HG03060 (cell line): Measurements from ENCODE around the gene OMP.

Source experiments
- ATAC-seq: cut with Tn5 transposase; IDR thresholded peaks from one replicate; pipeline ENCODE4 v1.9.1; 2021; ENCODE audit warnings: low read depth, moderate number of reproducible peaks; ENCODE audit not compliant: unreplicated experiment

Gene OMP

DNA sequence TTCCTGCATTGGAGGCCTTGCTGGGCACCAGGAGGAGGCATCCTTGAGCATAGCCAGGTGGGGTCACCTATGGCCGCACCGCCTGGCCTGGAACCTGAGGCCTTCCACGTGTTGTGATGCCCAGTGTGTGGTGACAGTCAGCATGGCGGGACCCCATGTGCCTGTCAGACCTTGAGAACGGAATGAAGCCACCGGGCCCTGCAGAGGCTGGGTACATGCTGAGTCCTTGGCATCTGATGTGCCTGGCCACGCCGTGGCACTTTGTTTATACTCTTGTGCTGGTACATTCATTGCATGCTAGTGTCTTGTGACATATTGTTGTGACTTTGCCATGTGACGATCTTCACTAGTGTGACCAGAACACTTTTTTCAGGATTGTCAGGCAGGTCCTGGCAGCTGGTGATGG, 16.9 kb downstream of the OMP start:
- no peak for ATAC-seq

DNA sequence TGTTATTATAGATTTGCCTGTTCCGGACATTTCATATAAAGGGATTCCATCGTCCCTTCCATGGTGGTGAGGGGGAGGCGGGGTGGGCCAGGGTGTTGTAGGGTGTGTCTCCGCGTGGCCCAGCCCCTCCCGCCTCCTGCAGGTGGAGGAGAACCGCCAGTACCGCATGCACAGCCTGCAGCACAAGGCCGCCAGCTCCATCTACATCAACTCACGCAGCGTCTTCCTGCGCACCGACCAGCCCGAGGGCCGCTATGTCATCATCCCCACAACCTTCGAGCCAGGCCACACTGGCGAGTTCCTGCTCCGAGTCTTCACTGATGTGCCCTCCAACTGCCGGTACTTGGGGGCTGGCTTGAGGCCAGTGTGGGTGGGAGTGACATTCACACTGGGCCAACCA, 17.9 kb downstream of the OMP start:
- ATAC-seq = no peak

DNA sequence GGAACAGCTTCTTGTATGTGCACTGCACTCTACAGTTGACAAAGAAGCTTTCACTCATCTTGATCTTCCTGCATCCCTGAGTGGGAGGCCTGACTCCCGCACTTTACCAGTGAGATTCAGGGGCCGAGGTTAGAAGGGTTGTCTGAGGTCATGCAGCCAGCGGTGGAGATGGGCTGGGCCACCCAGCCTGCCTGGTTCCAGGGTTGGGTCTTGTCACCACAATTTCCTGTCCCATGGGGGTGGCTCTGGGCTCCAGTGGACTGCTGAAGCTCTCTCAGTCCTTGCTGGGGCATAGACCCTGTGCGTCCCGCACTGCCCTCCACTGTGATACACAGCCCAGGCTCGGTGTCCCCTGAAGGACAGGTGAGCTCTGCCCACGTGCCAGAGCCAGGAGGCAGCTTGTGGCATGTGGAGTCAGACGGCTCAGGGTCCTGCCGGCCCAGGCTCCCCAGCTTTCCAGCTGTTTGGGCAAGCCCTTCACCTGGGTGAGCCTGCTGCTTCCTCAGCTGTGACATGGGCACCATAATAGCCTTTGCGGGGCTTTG, 18.5 kb downstream of the OMP start:
- ATAC-seq = no peak

DNA sequence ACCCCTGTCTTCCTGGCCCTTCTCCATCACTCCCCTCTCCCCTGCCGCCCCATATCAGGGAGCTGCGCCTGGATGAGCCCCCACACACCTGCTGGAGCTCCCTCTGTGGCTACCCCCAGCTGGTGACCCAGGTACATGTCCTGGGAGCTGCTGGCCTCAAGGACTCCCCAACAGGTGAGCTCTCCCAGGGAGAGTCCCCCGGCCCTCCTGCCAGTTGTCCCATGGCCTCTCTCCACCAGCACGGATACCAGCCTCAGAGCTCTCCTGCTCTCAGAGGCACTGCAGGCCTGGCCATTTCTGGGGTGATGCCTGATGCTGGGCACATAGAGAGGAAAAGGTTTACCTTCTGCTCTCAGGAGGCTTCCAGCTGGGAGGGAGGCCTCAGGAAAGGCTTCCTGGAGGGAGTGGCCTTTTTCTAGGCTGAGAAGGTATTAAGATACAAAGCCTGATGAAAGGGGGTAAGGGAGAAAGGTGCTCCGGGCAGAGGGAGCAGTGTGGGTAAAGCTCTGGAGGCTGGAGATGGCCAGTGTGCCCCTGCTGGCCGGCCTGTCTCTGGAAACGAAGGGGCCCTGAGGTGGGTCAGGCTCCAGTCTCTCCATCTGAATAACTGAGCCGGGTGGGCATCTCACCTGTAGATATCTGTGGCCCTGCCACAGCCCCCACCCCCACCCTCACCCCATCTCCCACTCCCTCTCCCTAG, 19.4 kb downstream of the OMP start:
- no peak for ATAC-seq

DNA sequence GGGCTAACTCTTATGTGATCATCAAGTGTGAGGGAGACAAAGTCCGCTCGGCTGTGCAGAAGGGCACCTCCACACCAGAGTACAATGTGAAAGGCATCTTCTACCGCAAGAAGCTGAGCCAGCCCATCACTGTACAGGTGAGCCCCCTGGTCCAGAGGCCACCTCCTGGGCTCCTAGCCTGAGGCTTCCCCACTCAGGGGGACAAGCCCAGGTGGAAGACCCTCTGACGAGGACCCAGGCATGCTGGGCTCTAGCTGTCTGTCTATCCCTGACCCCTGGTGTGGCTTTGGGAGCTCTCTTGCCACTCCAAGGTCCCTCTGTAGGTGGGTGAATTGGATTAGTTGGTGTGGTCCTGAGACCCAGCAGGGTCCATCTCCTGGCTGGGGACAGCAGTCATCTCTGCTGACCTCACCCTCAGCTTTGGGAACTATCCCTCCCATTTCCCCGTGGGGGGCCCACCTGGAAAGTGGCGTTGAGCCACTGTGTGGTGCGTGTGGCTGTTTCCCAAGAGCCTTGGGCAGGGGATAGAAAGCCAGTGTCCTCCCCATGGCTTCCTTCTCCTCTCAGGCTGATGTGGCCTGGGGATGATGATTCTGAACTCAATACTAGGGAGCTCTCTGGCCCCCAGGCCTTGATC, 20.1 kb downstream of the OMP start:
- no peak for ATAC-seq

DNA sequence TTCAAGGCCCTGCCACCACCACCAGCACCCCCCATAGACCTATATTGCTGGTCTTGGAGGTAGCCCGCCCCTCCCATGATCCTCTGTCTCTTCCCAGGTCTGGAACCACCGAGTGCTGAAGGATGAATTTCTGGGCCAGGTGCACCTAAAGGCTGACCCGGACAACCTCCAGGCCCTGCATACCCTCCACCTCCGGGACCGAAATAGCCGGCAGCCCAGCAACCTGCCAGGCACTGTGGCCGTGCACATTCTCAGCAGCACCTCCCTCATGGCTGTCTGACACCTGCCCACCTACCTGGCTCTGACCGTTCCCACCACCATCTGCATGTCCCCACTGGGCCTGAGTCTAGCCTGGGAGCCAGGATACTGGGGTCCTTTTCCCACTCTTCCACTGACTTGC, 21.0 kb downstream of the OMP start:
- no peak for ATAC-seq

DNA sequence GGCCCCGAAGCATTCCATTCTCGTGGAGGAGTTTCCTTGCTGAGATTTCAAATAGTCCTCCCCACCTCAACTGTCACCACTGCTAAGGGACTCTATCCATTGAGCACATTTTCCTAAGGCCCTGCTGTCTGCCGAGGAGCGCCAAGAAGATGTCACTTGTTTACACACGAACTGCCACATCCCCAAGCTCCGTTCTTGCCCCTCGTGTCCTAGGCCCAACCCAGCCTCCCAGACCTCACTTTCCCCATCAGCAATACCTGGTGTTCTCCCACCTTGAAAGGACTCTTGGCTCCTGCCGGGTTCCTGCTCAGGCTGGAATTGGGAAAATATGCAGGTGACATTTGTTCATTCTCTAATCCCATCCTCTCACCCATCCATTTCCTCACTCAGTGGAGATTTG, 21.4 kb downstream of the OMP start:
- no peak for ATAC-seq

DNA sequence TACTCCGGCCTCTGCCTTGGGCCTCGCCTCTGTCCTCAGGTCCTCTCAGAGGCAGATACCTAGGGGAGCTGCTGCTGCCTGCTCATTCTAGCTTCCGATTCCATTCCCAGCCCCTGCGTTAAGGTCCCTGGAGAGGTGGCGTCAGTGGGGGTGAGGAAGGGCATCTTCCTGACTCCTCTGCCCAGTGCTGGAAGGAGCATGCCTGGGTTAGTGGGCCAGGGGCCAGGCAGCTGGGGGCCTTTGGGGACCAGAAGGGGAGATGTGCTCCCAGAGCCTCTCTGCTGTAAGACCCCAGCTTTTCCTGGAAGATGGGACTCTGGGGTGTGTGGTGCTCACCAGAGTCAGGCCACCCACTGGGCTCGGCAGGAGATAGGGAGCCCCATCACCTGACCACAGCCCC, 21.8 kb downstream of the OMP start:
- no peak for ATAC-seq

DNA sequence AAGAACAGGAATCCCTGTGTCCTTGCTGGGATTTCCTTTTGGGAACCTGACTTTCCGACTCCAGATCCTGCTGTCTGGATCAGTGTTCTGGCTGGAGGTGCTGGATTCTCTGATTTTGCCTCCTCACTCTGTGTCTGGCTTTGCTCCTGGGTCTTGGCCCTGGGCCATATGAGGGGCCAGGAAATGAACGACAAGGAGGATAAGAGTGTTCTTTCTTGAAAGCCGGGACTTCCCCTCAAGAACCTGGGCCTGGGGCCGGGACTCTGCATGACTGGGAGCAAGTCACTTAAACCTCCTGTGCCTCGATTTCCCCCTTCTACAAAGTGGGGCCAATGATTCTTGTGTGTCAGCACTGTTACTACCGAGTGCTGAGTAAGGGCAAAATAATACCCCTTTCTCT, 22.6 kb downstream of the OMP start:
- no peak for ATAC-seq

DNA sequence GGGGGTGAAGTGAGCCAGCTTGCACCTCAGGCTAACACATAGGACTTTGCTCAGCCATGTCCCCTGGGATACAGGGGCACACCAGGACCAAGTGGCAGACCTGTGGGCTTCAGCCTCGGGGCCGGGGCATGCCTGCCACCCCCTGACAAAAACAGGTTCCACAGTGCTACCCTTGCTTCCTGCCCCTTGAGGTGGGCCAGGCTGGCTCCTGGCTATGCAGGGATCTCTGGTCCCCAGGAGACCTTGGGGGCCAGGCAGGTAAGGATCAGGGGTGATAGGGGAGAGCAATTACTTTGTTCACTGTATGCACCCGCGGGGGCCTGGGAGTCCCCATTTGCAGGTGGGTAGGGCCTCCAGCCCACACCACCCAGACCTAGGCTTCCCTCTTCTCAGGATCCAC, 23.1 kb downstream of the OMP start:
- ATAC-seq = no peak

DNA sequence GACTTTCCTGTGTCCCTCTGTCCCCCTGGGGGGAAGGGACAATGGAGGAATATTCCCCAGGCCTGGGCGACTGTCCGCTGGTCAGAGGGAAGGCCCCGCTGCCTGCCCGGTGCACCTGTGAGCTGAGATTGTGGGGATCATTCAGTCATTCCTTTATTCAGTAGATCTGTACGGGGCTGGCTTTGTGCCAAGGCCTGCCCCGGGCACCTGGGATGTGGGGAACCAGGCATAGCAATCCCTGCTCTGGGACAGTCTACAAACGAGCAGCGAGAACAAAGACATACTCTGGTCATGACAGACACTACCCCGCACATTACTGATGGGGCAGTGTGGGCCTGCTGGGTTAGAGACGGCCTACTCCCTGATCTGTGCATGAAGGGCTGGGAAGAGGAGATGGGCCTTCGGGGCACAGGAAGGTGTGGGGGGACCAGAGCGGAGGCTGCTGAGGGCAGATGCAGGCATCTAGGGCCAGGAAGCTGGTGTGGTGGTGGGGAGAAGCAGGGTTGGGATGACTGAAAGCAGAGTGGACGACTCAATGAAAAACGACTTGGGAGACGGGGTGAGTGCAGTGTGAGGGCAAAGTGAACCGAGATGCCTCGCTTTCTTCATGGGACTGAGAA, 23.6 kb downstream of the OMP start:
- ATAC-seq = no peak

DNA sequence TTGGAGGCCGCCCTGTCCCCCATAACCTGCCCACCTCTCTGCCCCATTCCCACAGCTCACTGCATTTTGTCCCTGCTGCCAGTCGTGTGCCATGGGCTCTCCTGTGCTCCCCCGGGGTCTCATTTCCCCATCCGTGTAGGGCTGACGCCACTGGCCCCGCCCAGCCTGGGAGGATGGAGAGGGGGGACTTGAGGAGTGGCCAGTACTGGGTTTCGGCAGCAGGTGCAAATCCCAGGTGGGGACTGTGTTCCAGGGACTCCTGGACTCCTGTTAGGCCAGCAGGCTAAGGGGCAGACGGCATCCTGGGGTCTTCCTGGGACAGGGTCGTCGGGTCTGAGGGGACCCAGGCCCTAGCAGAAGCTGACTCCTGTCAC, 24.2 kb downstream of the OMP start:
- no peak for ATAC-seq

DNA sequence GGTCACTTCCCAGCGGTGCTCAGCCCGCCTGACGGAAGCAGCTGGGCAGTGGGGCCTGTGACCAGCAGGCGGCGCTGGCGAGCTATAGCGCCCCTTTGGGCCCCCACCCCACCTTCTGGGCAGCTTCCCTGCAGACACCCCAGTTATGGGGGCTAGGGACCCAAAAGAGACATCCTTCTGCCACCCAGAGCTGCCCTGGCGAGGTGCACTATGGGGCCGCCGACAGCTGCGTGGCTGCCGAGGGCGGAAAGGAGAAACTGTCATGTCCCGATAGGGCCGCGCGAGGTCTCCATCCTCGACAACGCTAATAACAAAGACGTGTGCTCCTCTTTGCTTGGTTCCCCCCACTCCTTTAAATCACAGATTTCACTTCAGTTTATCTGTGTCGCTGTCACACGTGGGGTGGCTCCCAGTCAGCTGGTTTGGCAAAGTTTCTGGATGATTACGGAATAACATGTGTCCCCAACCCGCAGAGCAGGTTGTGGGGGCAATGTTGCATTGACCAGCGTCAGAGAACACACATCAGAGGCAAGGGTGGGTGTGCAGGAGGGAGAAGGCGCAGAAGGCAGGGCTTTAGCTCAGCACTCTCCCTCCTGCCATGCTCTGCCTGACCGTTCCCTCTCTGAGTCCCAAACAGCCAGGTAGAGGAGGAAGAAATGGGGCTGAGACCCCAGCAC, 24.7 kb downstream of the OMP start:
- no peak for ATAC-seq

DNA sequence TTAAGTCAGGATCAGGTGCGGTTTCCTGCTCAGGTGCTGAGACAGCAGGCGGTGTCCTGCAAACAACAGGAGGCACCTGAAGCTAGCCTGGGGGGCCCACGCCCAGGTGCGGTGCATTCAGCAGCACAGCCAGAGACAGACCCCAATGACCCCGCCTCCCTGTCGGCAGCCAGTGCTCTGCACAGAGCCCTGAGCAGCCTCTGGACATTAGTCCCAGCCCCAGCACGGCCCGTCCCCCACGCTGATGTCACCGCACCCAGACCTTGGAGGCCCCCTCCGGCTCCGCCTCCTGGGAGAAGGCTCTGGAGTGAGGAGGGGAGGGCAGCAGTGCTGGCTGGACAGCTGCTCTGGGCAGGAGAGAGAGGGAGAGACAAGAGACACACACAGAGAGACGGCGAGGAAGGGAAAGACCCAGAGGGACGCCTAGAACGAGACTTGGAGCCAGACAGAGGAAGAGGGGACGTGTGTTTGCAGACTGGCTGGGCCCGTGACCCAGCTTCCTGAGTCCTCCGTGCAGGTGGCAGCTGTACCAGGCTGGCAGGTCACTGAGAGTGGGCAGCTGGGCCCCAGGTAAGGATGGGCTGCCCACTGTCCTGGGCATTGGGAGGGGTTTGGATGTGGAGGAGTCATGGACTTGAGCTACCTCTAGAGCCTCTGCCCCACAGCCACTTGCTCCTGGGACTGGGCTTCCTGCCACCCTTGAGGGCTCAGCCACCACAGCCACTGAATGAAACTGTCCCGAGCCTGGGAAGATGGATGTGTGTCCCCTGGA, 25.5 kb downstream of the OMP start, which contains the start of gene MYO7A:
MYO7A (plus strand) TSS at position 327 of the 772 bp plus-strand sequence. CDS start 2,389 bp downstream, outside the sequence.
- ATAC-seq = no peak

DNA sequence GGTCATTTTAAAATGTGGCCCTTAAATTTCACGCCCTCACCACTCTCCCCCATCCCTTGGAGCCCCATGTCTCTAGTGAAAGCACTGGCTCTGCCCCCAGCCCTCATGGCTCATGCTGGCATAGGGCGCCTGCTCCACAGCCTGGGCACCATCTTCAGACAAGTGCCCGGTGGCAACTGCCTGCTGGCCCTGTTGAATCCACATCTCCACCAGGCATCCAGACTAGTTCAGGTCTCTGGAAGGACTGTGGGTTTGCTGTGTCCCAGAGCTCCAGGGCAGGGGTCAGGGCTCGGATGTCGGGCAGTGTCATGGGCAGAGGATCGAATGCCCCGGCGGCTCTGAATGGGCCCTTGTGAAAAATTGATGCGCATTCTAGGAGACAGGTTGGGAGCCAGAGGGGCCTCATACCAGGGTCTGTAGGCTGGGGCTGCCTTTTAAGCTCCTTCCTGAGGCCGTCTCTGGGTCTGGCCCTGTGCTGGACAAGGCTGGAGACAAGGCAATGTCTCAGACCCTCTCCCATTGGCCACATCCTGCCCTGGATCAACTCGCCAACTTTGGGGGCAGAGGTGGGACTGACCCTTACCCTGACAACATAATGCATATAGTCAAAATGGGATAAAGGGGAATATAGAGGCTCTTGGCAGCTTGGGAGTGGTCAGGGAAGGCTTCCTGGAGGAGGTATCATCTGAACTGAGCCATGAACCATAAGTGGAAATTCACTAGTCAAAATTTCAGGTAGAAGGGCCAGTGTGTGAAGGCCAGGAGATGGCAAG, 26.6 kb downstream of the OMP start:
- no peak for ATAC-seq

DNA sequence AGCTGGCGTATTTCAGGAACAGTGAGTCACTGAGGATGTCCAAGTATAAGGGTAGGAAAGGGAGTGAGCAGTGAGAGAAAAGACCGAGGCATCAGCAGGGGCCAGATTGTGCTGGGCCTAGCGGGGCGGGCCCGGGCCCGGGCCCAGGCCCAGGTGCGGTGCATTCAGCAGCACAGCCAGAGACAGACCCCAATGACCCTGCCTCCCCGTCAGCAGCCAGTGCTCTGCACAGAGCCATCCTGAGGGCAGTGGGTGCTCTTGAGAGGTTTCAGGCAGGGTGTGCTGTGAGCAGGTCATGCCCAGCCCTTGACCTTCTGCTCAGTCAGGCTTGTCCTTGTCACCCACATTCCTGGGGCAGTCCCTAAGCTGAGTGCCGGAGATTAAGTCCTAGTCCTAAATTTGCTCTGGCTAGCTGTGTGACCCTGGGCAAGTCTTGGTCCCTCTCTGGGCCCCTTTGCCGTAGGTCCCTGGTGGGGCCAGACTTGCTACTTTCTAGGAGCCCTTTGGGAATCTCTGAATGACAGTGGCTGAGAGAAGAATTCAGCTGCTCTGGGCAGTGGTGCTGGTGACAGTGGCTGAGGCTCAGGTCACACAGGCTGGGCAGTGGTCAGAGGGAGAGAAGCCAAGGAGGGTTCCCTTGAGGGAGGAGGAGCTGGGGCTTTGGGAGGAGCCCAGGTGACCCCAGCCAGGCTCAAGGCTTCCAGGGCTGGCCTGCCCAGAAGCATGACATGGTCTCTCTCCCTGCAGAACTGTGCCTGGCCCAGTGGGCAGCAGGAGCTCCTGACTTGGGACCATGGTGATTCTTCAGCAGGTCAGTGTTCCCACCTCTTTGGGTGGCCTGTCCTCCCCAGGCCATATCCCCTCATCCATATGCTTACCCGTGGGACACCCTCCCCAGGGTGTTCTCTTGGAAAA, 27.5 kb downstream of the OMP start:
- ATAC-seq = no peak

DNA sequence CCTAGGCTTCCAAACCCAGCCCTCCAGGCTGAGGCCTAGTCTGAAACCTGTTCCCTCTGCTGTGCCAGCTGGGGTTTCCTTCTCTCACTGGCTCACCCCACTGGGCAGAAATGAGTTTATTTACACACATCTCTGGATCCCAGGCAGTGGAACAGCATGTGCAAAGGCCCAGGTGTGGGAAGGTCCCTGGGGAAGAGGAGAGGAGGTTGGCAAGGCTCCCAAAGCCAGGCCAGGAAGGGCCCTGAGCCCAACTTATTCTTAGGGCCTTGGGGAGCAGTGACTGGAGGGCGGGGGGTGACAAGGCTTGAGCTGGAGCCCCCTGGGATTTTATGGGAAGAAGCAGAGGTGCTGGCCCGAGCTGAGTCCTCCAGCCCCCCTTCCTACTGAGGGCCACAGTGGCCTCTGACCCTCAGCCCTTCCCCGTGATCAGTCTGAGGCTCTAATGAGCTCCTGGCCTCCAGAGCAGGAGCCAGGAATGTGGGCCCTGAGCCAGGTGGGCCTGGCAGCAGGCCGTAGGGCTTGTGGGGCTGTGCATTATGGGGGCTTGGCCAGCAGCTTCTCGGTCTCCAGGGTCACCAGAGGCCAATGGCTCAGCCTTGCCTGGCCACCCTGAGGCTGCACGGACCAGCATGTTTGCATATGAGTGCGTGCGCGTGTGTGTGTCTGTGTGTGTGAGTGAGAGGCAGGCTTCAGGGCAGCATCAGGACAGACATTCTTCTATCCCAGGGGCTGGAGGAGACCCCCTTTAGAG, 28.3 kb downstream of the OMP start:
- ATAC-seq = no peak

DNA sequence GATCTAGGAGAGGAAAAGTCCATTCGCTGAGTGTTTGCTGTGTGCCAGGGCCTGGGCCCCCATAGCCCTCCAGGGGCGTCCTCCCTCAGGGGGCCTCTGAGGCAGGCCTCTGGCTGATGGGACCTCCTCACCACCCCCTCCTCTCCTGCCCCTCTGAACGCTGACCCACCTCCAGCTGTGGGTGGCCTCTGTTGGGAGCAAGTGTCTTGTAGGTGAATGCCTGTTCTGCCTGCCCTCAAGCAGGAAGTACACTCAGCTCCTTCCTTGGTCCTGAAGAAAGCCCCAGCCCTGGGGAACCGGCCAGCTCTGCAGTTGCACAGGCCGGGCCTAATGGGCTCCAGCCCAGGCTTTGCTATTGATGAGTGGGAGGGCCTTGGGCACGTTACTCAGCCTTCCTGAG, 28.9 kb downstream of the OMP start:
- ATAC-seq = no peak
